RWPE2 (cell line): ENCODE measurements around the gene NCK1.

Source experiments
- ATAC-seq: fragments of 200-7000 bp; cut with Tn5 transposase; 3 replicates; pipeline ENCODE4 v1.9.1; 2021; ENCODE audit warnings: low read depth
- DNase-seq: peaks from one replicate; pipeline ENCODE4 v3.0.0-alpha.2; 2020; ENCODE audit warnings: low spot score
- H3K27ac ChIP-seq: fragments of 450-650 bp; 2 replicates; pipeline ENCODE4 v1.5.1; 2017; ENCODE audit warnings: mild to moderate bottlenecking; ENCODE audit not compliant: poor library complexity, severe bottlenecking
- H3K27me3 ChIP-seq: fragments of 250-450 bp; sonication (Bioruptor Pico); 2 replicates; pipeline ENCODE4 v1.5.1; 2021; ENCODE audit warnings: mild to moderate bottlenecking, moderate library complexity; ENCODE audit not compliant: insufficient read depth, poor library complexity, severe bottlenecking
- H3K36me3 ChIP-seq: fragments of 250-450 bp; sonication (Bioruptor Pico); 2 replicates; pipeline ENCODE4 v1.5.1; 2020; ENCODE audit warnings: low read depth, mild to moderate bottlenecking, moderate library complexity
- H3K4me1 ChIP-seq: fragments of 250-450 bp; sonication (Bioruptor Pico); 2 replicates; pipeline ENCODE4 v1.5.1; 2021; ENCODE audit warnings: mild to moderate bottlenecking, moderate library complexity; ENCODE audit not compliant: insufficient read depth, poor library complexity, severe bottlenecking
- H3K4me3 ChIP-seq: fragments of 250-450 bp; sonication (Bioruptor Pico); 2 replicates; pipeline ENCODE4 v1.5.1; 2021; ENCODE audit warnings: mild to moderate bottlenecking, moderate library complexity; ENCODE audit not compliant: severe bottlenecking
- H3K9me3 ChIP-seq: fragments of 250-450 bp; sonication (Bioruptor Pico); 2 replicates; pipeline ENCODE4 v1.5.1; 2021; ENCODE audit warnings: mild to moderate bottlenecking, moderate library complexity; ENCODE audit not compliant: severe bottlenecking
- CTCF ChIP-seq: fragments of 450-650 bp; IDR thresholded peaks from one replicate; pipeline ENCODE4 v1.5.1; 2017; ENCODE audit warnings: mild to moderate bottlenecking, moderate library complexity; ENCODE audit not compliant: poor library complexity, severe bottlenecking

NCK1 gene

GRCh38 chr3:136883967-136884720, 22.1 kb downstream of the NCK1 start:
- no peak for DNase-seq
- no peak for ATAC-seq
- no peak for TF ChIP-seq CTCF
- Histone ChIP-seq H3K4me3 (no peak overlapping the region), H3K27ac (no peak overlapping the region), H3K27me3 (no peaks in the 10 kb centered on the region), H3K9me3 (peaks cover under 1% of the 10 kb centered on the region), H3K4me1 (no peaks in the 10 kb centered on the region), H3K36me3 (no peaks in the 10 kb centered on the region)

- Histone ChIP-seq H3K36me3 (peaks cover 1% of the 10 kb centered on the region), H3K27ac (no peak overlapping the region), H3K4me1 (no peaks in the 10 kb centered on the region), H3K27me3 (no peaks in the 10 kb centered on the region), H3K9me3 (no peaks in the 10 kb centered on the region), H3K4me3 (no peak overlapping the region)
- no peak for TF ChIP-seq CTCF
- no peak for ATAC-seq
- no peak for DNase-seq
These were observed 23.6 kb downstream of the NCK1 start for GRCh38 chr3:136885357-136886213.

GRCh38 chr3:136889947-136890346, 27.9 kb downstream of the NCK1 start:
- no peak overlapping the region for H3K4me3 ChIP-seq
- TF ChIP-seq CTCF = no peak
- no peaks in the 10 kb centered on the region for H3K9me3 ChIP-seq
- no peaks in the 10 kb centered on the region for H3K27me3 ChIP-seq
- H3K27ac ChIP-seq = no peak overlapping the region
- peaks cover 6% of the 10 kb centered on the region for H3K36me3 ChIP-seq
- DNase-seq = no peak
- peaks cover 13% of the 10 kb centered on the region for H3K4me1 ChIP-seq
- ATAC-seq = no peak

- DNase-seq (no peak), ATAC-seq (no peak)
- Histone ChIP-seq H3K4me1 (peaks cover 13% of the 10 kb centered on the region), H3K27ac (peak overlapping the region; percentile 35), H3K4me3 (no peak overlapping the region), H3K36me3 (peaks cover 15% of the 10 kb centered on the region), H3K27me3 (no peaks in the 10 kb centered on the region), H3K9me3 (no peaks in the 10 kb centered on the region)
- TF ChIP-seq CTCF = no peak
These were observed 30.2 kb downstream of the NCK1 start for GRCh38 chr3:136891934-136892855.
